GM19452 (cell line): Measurements from ENCODE around the gene ANAPC2.

ENCODE experiments used
- ATAC-seq: cut with Tn5 transposase; IDR thresholded peaks from one replicate; pipeline ENCODE4 v1.9.1; 2021; ENCODE audit not compliant: unreplicated experiment

The ANAPC2 gene

DNA sequence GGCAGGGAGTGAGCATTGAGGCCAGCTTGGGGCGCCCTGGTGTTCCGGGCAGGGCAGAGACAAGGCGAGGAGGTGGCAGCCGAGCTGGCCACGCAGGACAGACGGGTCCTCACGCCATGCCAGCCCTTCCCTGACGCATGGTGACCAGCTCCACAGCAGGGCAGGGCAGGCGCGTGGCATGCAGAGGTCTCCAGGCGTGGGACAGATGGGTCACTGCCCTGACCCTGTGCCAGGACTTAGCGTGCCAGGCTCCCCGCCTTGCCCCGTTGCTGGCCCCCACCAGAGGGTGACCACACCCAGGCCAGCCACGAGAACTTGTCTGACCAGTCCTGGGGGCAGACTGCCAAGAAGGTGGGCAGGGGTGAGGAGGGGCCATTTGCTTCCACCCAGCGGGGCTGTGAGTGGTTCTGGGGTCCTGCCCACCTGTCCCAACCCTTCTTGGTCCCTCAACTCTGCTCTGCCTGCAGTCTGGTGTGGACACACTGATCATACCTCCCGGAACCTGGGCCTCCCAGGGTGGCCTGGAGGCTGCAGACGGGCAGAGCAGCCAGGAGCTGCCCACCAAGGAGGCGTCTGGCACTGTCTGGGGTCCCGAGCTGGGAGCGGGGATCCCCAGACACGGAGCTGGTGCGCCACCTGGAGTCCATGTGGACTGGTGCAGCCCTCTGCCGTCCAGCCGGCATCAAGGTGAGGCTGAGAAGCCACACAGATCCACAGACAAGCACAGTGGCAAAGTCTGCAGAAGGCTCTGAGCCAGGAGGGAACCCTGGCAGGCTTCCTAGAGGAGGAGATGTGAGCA, 38.9 kb upstream of the ANAPC2 start, which contains the start of gene RNF224:
TSS of gene RNF224 (plus strand) at position 449 of the 799 bp plus-strand sequence. CDS start 834 bp downstream, outside the sequence.
- no peak for ATAC-seq

GRCh38 chr9:137226338-137227053, 38.1 kb upstream of the ANAPC2 start:
- ATAC-seq, result no peak

GRCh38 chr9:137225699-137226331, 37.5 kb upstream of the ANAPC2 start:
- no peak for ATAC-seq

- ATAC-seq, result no peak
These were observed 36.7 kb upstream of the ANAPC2 start, which contains the start of gene CYSRT1 for GRCh38 chr9:137224830-137225694. TSS of gene CYSRT1 (plus strand) at chr9:137225174. CDS start at chr9:137225622, 448 bp downstream.

DNA sequence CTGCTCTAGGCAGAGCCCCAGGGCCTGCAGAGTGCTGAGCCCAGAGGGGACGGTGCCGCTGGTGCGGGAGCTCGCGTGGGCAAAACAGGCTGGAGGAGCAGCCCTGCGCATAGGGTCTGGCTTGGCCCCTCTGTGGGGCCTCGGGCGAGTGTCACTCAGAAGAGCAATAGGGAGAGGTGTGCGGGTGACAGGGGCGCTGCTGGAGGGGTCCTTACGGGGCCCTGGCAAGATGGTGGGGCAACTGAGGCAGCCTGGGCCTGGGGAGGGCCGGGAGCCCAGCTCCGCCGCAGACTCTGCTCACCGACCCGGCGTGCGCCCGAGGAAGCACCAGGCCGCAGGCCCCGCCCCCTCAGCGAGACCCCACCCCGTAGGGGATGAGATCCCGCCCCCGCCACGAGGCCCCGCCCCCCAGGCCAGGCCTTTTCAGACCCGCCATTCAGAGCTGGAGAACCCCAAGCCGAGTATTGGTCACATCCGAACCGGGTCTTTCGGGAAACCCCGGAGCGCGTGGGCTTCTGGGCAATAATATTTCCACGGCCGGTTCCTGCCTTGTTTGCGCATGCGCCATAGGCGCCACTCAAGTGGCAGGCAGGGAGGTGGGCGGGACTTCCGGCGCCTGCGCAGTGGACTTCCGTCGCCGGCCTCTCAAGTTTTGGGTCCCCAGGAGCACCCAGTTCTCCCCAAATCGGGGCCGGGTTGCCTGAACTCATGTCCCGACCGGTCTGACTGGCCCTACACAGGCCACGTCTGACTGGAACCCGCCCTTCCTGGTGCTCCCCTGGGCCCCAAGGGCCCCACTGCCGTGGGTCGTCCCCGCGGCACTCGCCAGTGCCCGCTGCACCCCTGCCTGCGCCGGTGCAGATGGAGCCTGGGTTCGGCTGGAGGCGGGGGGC, 35.0 kb upstream of the ANAPC2 start:
- peak; percentile 62 for ATAC-seq

GRCh38 chr9:137222190-137223077, 34.1 kb upstream of the ANAPC2 start, which contains the start of gene RNF208:
TSS of gene RNF208 (minus strand) at chr9:137222240. CDS start at chr9:137221212, 1,028 bp downstream.
- peak; percentile 1 for ATAC-seq

- ATAC-seq, result no peak
These were observed 33.2 kb upstream of the ANAPC2 start for GRCh38 chr9:137221506-137222111.

- no peak for ATAC-seq
These were observed 32.7 kb upstream of the ANAPC2 start for GRCh38 chr9:137221095-137221505.

- no peak for ATAC-seq
These were observed 32.1 kb upstream of the ANAPC2 start for GRCh38 chr9:137220317-137221094.

DNA sequence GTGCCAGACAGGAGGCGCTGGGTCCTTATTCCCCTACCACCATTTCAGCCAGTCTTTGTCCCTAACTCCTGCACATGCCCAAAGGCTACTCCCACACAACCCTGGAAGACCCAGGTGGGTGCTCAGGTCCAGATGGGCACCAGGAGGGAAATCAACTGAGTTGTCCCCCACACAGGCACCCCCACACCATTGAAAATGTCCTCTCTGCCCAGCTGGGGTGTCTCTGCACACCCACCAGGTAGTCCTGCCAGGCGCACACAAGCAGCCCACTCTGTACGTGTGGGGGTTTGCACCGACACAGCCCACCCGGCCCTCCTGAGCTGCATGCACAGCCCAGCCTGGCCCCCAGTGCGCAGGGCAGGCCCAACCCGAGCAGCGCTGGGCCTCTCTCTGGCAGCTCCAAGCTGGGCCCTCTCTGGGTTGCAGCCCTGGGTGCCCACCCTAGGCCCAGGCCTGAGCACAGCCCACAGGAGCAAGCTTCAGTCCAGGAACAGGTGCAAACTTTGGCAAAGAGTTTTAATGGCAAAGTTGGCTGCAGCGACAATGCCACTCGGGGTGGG, 31.5 kb upstream of the ANAPC2 start:
- ATAC-seq, result no peak

DNA sequence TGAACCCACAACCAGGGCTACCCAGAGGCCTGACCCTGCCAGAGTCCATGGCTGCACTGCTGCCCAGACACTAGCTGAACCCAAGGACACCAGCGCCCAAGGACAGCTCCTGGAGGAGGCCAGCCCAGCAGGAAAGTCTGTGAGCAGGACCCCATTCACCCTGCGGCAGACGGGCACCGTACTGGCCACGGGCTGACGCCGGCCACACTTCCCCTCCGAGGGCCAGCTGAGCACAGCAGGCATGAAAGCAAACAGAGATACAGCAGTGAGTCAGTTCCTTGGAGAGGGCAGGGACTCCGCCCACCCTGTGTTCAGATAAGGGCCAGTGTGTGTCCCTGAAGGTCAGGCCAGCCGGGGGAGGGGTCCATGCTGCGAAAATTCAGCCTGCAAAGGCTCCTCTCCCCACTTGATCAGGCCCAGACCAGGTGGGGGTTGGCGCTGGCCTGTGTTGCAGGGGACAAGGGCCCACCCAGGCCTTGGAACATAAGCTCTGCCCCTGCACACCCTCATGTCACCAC, 30.5 kb upstream of the ANAPC2 start:
- ATAC-seq, result no peak

DNA sequence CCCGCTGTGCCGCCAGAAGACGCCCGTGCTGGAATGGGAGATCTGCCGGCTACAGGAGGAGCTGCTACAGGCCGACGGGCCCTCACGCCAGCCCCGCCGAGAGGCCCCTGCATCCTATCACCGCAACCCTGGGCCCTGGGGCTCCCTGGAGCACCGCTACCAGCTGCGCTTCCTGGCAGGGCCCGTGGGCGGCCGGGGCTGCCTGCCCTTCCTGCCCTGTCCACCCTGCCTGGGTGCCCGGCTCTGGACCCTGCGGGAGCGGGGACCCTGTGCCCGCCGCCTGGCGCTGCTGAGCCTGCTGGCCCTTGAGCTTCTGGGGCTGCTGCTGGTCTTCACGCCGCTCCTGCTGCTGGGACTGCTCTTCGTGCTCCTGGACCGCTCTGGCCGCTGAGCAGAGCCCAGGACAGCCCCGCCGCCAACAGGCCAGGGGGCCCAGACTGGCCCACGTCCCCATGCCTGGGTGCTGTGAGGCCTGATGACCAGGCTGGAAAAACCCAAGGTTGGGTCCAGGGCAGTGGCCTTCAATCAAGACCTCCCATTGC, 29.9 kb upstream of the ANAPC2 start:
- ATAC-seq, result no peak

DNA sequence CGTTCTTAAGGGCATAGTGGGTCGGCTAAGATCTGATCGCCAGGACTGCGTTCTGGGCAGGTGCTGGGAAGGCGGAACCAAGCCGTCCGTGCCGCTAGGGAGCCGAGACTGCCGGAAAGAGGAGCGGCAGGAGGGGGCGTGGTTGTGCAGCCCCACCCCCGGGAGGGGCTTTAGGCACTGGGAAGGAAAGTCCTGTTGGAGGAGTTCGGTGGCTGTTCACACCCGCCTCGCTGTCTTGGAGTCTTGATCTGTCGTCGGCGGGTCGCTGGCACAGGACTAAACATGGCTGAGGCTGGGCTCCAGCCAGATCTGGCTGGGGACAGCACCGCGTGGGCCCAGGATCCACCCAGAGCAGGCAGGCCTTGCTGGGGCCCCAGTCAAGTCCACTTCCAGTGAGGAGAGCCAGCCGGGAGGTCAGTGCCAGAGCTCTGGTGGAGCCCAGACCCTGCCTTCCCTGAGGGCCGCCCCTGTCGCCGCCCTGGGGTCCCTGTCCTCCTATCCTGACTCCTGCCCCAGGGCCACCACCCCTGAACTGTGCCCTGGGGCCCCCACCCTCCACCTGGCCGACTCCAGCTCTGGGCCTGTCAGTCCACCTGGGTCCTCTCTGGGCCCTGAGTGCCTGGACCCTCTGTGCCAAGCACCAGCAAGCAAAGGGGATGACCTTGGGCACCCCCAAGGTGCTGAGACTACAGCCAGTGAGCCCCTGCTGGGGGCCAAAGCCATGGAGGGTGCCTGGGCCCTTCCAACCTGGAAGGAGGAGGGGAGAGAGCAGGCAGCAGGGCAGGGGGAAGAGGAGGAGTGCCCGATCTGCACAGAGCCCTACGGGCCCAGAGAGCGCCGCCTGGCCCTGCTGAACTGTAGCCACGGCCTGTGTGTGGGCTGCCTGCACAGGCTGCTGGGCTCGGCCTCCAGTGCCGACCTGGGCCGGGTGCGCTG, 29.2 kb upstream of the ANAPC2 start:
- ATAC-seq, result no peak

DNA sequence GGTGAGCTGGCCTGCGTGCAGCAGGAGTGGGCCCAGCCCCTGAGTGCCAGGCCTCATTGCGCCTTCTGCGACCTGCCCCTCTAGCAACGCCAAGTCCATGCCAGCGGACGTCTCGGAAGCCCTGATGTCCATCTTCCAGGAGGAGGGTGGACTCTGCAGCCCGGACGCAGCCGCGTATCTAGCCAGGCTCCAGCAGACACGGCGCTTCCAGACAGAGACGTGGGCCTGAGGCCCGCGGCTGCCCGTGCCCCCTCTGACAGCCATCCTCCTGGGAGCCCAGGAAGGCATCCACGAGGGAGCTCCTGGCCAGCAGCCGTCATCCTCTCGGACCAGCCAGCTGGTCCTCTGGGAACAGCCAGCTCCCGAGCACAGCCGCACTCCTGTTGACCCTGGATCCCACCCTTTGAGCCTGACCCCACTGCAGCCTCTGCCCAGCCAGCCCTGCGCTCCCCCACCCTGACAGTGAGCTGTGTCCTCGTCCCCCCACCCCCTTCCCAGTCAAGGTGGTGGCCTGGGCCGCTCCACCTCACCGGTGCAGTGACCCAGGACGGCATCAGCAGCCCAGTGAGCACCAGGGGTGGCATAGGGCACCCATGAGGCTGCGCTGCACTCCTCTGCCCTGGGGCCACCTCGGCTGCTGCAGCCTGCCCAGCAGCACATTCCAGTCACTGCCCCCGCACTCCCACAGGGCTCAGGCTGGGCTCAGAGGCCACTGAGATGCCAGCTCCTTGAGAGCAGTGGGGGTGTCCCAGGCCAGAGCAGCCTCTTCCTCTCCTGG, 28.0 kb upstream of the ANAPC2 start:
- no peak for ATAC-seq
